Midbrain (tissue), 1 donor: ENCODE results near the gene CTTNBP2NL.
A peak's percentile ranks its signal among the peaks of the same experiment; 100 is the strongest.

Experiments used
- DNase-seq: peaks from one replicate; lab custom pipeline; 2025; lab: John Stamatoyannopoulos, UW

Gene CTTNBP2NL

GRCh38 chr1:112395821-112396652, at the start of gene CTTNBP2NL:
CTTNBP2NL (plus strand) TSS chr1:112396214; CDS start chr1:112416166, 19,952 bp downstream.
- DNase-seq: peak; percentile 99

GRCh38 chr1:112346801-112347350, 49.1 kb upstream of the CTTNBP2NL start:
- no peak for DNase-seq

GRCh38 chr1:112356765-112357164, 39.2 kb upstream of the CTTNBP2NL start:
- no peak for DNase-seq

GRCh38 chr1:112357467-112357866, 38.5 kb upstream of the CTTNBP2NL start:
- DNase-seq: no peak

- no peak for DNase-seq
Observed at GRCh38 chr1:112358061-112358770, 37.8 kb upstream of the CTTNBP2NL start.

- peak; percentile 51 for DNase-seq
Observed at GRCh38 chr1:112358798-112359408, 37.1 kb upstream of the CTTNBP2NL start.

- DNase-seq: peak; percentile 32
Observed at GRCh38 chr1:112359961-112360767, 35.9 kb upstream of the CTTNBP2NL start.

- no peak for DNase-seq
Observed at GRCh38 chr1:112363636-112364035, 32.4 kb upstream of the CTTNBP2NL start.

- DNase-seq: no peak
Observed at GRCh38 chr1:112368198-112368597, 27.8 kb upstream of the CTTNBP2NL start.

GRCh38 chr1:112369392-112370285, 26.4 kb upstream of the CTTNBP2NL start:
- DNase-seq: peak; percentile 86

- no peak for DNase-seq
Observed at GRCh38 chr1:112370996-112371395, 25.0 kb upstream of the CTTNBP2NL start.

- DNase-seq: no peak
Observed at GRCh38 chr1:112371775-112372174, 24.2 kb upstream of the CTTNBP2NL start.

GRCh38 chr1:112373806-112374205, 22.2 kb upstream of the CTTNBP2NL start:
- DNase-seq: no peak

GRCh38 chr1:112375701-112376100, 20.3 kb upstream of the CTTNBP2NL start:
- DNase-seq: no peak

- no peak for DNase-seq
Observed at GRCh38 chr1:112380356-112380755, 15.7 kb upstream of the CTTNBP2NL start.

GRCh38 chr1:112381324-112382076, 14.5 kb upstream of the CTTNBP2NL start:
- DNase-seq: no peak

- DNase-seq: no peak
Observed at GRCh38 chr1:112383759-112384370, 12.1 kb upstream of the CTTNBP2NL start.

- DNase-seq: no peak
Observed at GRCh38 chr1:112386024-112386723, 9.8 kb upstream of the CTTNBP2NL start.
